Measurements from ENCODE around the gene ABCG1. TPM values are rescaled to one million over a fixed set of nuclear protein-coding genes. Genes with fewer than 3 reads are reported as not detected.
"Not testable (repeated sequence)": the region's sequence is repeated elsewhere in the genome, so short reads cannot be mapped to it uniquely, and the experiment has no call there.

ABCG1 gene
- 10 to 100 TPM in 1 of 2 experiments, 1 to 10 TPM in 1; 9.8 to 11.1 TPM for total RNA-seq

- Mint-ChIP-seq H3K4me1 (peaks cover 18% of the 10 kb centered on the region), H3K27ac (peak within 1 kb of the TSS; percentile 89), H3K27me3 (no peaks in the 10 kb centered on the region), H3K36me3 (no peaks in the 10 kb centered on the region), H3K4me3 (peak within 1 kb of the TSS; percentile 86), H3K9me3 (peaks cover 4% of the 10 kb centered on the region)
- DNase-seq, result peak; percentile 73
These were observed at the start of gene ABCG1 for GRCh38 chr21:42218836-42219605. Gene ABCG1 (plus strand): TSS chr21:42219140. CDS start chr21:42219263, 123 bp downstream.

GRCh38 chr21:42169758-42170157 lies 49.2 kb upstream of the ABCG1 start:
- no peaks in the 10 kb centered on the region for H3K27me3 Mint-ChIP-seq
- no peak overlapping the region for H3K4me3 Mint-ChIP-seq
- H3K4me1 Mint-ChIP-seq, result peaks cover 2% of the 10 kb centered on the region
- no peaks in the 10 kb centered on the region for H3K9me3 Mint-ChIP-seq
- DNase-seq, result no peak
- H3K27ac Mint-ChIP-seq, result no peak overlapping the region
- H3K36me3 Mint-ChIP-seq, result no peaks in the 10 kb centered on the region

- Mint-ChIP-seq H3K27ac (no peak overlapping the region), H3K4me3 (no peak overlapping the region), H3K9me3 (no peaks in the 10 kb centered on the region)
These were observed 47.6 kb upstream of the ABCG1 start for GRCh38 chr21:42171091-42172053.

DNA sequence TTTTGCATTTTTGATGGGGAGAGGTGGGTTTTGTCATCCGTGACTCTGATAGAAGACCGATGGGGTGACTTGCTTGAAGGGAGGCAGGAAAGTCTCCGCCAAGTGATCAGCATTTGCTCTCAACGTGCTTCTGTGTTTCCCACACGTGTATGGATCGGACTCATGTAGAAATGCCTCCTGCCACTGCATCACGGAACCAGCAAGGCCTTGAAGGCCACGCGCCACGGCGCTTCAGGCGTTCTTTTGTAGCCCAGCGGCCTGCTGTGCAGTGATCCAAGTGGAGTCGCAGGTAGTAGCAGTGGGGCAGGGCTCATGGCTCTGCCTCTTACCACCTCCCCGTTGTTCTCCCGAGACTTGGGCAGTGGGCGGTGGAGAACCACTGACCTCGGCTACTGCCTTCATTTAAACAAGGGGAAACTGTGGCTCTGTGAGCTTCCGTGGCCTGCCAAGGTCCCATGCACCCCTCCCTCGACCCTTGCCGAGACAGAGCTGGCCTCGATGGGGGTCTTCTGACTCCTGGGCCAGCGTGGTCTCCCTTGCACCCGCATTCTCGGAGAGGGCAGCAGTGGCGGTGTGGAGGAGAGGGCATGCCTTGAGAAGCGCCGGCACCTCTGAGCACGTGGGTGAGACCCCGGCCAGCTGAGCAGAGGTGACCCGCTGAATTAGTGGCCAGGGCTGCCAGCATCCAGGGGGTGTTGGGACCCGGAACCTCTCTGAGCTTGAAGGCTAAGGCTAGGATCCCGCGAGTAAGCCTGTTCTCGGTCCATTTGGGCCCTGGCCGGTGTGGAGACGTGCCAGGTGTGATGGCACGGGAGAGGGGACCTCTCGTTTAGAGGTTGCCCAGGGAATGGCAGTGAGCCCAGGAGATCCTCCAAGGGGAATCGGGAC lies 46.1 kb upstream of the ABCG1 start:
- Mint-ChIP-seq H3K9me3 (no peaks in the 10 kb centered on the region), H3K36me3 (no peaks in the 10 kb centered on the region), H3K4me3 (no peak overlapping the region), H3K27me3 (no peaks in the 10 kb centered on the region), H3K27ac (no peak overlapping the region), H3K4me1 (peaks cover 2% of the 10 kb centered on the region)
- no peak for DNase-seq

More at GRCh38 chr21:42171091-42172053, 47.6 kb upstream of the ABCG1 start:
- no peaks in the 10 kb centered on the region for H3K27me3 Mint-ChIP-seq
- DNase-seq, result no peak
- H3K4me1 Mint-ChIP-seq, result peaks cover 2% of the 10 kb centered on the region
- no peaks in the 10 kb centered on the region for H3K36me3 Mint-ChIP-seq

DNA sequence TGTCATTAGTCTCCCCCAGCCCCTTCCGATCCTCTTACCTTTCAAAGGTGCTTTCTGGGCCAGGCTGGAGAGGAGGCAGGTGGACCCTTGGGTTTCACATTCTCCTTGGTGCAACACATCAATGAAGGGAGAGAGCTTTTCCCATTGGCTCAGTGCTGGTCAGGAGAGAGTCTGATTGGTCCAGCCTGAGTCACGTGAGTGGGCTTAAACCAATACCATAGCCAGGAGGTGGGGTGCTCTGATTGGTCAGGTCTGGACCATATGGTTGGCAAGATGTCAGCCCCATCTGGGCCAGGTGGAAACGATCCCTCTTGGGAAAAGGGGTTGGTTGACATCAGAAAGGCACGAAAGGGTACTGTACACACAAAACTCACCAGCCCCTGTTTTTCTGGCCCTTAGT lies 44.8 kb upstream of the ABCG1 start:
- no peak overlapping the region for H3K4me3 Mint-ChIP-seq

DNA sequence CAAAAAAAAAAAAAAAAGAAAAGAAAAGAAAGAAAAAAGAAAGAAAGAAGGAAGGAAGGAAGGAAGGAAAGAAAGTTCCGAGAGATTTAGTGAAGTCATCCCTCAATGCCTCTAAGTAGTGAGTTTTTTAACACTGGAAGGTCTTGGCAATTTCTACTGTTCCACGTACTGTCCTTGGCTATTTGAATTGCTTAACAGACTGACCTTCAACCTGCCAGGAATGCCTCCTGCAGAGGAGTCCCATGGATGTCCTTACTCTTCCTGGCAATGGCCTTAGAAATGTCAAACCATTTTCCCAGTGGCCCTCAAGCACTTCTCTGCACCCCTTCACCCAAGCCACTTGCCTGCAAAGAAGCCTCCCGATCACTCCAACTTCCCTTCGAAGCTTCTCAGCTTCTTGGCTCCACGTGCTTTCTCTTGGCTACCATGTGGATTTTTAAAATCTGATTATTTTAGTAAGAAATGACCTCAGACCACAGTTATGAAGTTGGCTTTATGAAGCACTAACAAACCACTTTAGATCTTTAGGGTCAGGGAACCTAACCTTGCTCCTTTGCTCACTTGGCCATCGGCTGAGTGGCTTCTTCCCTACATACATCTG lies 43.7 kb upstream of the ABCG1 start:
- H3K27ac Mint-ChIP-seq, result no peak overlapping the region
- peaks cover under 1% of the 10 kb centered on the region for H3K4me1 Mint-ChIP-seq
- no peaks in the 10 kb centered on the region for H3K27me3 Mint-ChIP-seq
- no peaks in the 10 kb centered on the region for H3K36me3 Mint-ChIP-seq
- no peaks in the 10 kb centered on the region for H3K9me3 Mint-ChIP-seq
- H3K4me3 Mint-ChIP-seq, result no peak overlapping the region
- DNase-seq, result no peak

More for the DNA sequence above, 44.8 kb upstream of the ABCG1 start:
- no peak for DNase-seq
- no peaks in the 10 kb centered on the region for H3K9me3 Mint-ChIP-seq
- no peak overlapping the region for H3K27ac Mint-ChIP-seq
- peaks cover 2% of the 10 kb centered on the region for H3K4me1 Mint-ChIP-seq
- no peaks in the 10 kb centered on the region for H3K36me3 Mint-ChIP-seq
- no peaks in the 10 kb centered on the region for H3K27me3 Mint-ChIP-seq

- Mint-ChIP-seq H3K9me3 (no peaks in the 10 kb centered on the region), H3K27me3 (no peaks in the 10 kb centered on the region), H3K36me3 (no peaks in the 10 kb centered on the region)
These were observed 42.1 kb upstream of the ABCG1 start for GRCh38 chr21:42176859-42177258.

DNA sequence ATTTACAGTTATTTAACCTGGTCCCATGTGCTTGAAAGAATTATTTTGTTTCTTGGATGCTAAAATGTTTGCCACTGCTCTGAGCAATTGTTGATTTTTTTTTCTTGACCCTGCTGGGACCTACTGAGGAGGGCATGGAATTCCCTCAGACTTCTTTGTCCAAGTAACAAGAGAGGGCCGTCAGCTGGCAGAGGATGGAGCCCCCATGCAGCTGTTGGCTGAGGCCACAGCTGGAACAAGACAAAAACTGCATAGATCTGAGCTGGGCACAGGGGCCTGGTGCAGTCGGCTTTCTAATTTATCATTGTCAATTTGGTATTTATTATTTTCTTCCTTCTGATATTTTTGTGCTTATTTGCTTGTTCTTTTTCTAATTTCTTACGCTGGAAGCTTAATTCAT lies 39.6 kb upstream of the ABCG1 start:
- no peaks in the 10 kb centered on the region for H3K27me3 Mint-ChIP-seq
- no peaks in the 10 kb centered on the region for H3K36me3 Mint-ChIP-seq
- no peak for DNase-seq
- H3K9me3 Mint-ChIP-seq, result no peaks in the 10 kb centered on the region
- H3K4me3 Mint-ChIP-seq, result no peak overlapping the region
- H3K27ac Mint-ChIP-seq, result no peak overlapping the region
- no peaks in the 10 kb centered on the region for H3K4me1 Mint-ChIP-seq

More at GRCh38 chr21:42176859-42177258, 42.1 kb upstream of the ABCG1 start:
- no peaks in the 10 kb centered on the region for H3K4me1 Mint-ChIP-seq
- DNase-seq, result no peak
- no peak overlapping the region for H3K27ac Mint-ChIP-seq
- no peak overlapping the region for H3K4me3 Mint-ChIP-seq

DNA sequence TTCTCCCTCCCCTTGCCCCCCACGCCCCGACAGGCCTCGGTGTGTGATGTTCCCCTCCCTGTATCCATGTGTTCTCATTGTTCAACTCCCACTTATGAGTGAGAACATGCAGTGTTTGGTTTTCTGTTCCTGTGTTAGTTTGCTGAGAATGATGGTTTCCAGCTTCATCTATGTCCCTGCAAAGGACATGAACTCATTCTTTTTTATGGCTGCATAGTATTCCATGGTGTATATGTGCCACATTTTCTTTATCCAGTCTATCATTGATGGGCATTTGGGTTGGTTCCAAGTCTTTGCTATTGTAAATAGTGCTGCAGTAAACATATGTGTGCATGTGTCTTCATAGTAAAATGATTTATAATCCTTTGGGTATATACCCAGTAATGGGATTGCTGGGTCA lies 38.9 kb upstream of the ABCG1 start:
- H3K9me3 Mint-ChIP-seq, H3K27ac Mint-ChIP-seq, DNase-seq, H3K27me3 Mint-ChIP-seq, H3K4me1 Mint-ChIP-seq, H3K4me3 Mint-ChIP-seq, H3K36me3 Mint-ChIP-seq: not testable (repeated sequence)

- H3K27me3 Mint-ChIP-seq, result no peaks in the 10 kb centered on the region
- H3K4me1 Mint-ChIP-seq, result peaks cover 17% of the 10 kb centered on the region
- no peak overlapping the region for H3K4me3 Mint-ChIP-seq
- H3K27ac Mint-ChIP-seq, result no peak overlapping the region
- no peak for DNase-seq
- H3K9me3 Mint-ChIP-seq, result peaks cover 16% of the 10 kb centered on the region
- peaks cover 14% of the 10 kb centered on the region for H3K36me3 Mint-ChIP-seq
These were observed 36.1 kb upstream of the ABCG1 start for GRCh38 chr21:42182713-42183371.

GRCh38 chr21:42183374-42184266 lies 35.3 kb upstream of the ABCG1 start:
- Mint-ChIP-seq H3K9me3 (peaks cover 16% of the 10 kb centered on the region), H3K36me3 (peaks cover 14% of the 10 kb centered on the region), H3K4me3 (no peak overlapping the region), H3K4me1 (peaks cover 23% of the 10 kb centered on the region), H3K27me3 (no peaks in the 10 kb centered on the region), H3K27ac (no peak overlapping the region)
- DNase-seq, result no peak

GRCh38 chr21:42186591-42186990 lies 32.3 kb upstream of the ABCG1 start:
- peaks cover 16% of the 10 kb centered on the region for H3K9me3 Mint-ChIP-seq
- DNase-seq, result no peak
- H3K27ac Mint-ChIP-seq, result peak overlapping the region; percentile 19
- peaks cover 44% of the 10 kb centered on the region for H3K4me1 Mint-ChIP-seq
- H3K36me3 Mint-ChIP-seq, result peaks cover 14% of the 10 kb centered on the region
- H3K27me3 Mint-ChIP-seq, result no peaks in the 10 kb centered on the region
- H3K4me3 Mint-ChIP-seq, result no peak overlapping the region
